HG03342 (cell line): ENCODE data around the gene DCDC2B.
"Not testable (repeated sequence)": the region's sequence is repeated elsewhere in the genome, so short reads cannot be mapped to it uniquely, and the experiment has no call there.

Source experiments
- ATAC-seq: cut with Tn5 transposase; IDR thresholded peaks from one replicate; pipeline ENCODE4 v1.9.1; 2021; ENCODE audit warnings: mild to moderate bottlenecking, moderate library complexity; ENCODE audit not compliant: unreplicated experiment

Gene DCDC2B

DNA sequence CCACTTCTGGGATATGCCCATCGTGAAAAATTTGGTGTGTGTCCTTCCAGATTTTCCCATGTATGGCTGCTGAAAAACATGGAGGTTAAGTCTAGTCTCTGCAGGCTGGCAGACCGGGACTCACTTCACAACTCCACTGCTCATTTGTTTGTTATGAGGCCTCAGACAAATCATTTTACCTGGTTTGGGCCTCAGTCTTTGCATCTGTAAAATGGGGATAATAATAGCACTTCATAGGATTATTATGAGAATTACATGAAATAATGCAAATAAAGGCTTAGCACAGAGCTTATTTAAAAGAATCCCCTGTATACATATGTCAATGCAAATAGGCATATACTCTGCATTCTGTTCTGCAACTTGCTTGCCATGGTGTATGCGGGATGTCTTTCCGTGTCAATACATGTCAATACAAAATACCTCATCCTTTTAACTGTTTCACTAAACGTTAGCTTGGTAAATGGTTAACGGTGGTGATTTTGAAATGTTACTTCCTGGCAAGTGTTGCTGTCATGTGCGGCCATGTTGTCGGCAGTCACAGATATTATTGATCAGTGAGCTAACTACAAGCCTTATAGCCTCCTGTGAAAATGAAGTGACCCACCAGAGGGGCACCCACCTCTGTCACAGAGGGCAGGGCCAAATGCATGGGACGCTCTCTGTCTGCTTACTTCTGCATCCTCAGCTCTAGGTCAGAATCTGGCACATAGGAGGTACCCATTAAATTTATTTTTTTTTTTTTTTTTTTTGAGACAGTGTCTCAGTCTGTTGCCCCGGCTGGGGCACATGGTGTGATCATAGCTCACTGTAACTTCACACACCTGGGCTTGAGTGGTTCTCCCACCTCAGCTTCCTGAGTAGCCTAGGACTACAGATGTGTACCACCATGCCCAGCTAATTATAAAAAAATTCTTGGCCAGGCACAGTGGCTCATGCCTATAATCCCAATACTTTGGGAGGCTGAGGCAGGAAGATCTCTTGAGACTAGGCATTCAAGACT, 46.5 kb downstream of the DCDC2B start:
- ATAC-seq, result no peak

DNA sequence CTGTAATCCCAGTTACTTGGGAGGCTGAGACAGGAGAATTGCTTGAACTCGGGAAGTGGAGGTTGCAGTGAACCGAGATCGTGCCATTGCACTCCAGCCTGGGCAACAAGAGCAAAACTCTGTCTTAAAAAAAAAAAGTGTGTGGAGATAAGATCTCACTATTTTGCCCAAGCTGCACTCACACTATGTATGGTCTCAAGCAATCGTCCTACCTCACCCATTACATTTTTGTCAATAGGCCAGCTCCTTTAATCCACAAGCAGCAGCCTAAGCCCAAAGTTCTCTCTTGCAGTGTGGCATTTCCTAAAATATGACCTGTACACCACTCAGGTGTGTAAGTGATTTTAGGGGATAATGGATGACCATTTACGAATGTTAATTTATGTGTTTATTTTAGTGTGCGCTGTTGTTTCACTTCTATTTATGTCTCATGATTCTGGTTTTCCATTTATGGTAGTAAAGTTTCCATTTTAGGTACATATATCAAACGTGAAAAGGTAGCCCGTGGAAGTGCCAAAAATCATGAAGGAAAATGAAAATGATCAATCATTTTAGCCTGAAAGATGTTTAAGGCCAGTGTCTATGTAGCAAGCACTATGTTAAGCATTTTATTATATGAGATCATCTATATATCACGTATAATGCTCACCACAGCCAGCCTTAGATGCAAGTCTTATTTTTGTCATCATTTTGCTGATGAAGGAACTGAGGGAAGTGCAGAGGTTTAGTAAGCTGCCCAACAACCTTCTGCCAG, 47.8 kb downstream of the DCDC2B start:
- ATAC-seq, result no peak

DNA sequence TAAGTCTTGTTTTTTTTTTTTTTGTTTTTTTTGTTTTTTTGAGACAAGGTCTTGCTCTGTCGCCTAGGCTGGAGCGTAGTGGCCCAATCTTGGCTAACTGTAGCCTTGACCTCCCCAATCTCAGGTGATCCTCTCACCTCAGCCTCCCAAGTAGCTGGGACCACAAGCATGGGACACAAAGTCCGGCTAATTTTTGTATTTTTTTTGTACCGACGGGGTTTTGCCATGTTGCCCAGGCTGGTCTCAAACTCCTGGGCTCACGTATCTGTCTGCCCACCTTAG, 48.3 kb downstream of the DCDC2B start:
- no peak for ATAC-seq

DNA sequence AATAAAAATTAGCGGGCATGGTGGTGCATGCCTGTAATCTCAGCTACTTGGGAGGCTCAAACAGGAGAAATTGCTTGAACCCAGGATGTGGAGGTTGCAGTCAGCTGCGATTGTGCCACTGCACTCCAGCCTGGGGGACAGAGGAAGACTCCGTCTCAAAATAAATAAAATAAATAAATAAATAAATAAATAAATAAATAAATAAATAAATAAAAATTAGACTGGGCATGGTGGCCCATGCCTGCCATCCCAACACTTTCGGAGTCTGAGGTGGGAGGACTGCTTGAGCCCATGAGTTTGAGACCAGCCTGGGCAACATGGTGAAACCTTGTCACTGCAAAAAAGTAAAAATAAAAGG, 54.3 kb downstream of the DCDC2B start:
- ATAC-seq, result not testable (repeated sequence)

DNA sequence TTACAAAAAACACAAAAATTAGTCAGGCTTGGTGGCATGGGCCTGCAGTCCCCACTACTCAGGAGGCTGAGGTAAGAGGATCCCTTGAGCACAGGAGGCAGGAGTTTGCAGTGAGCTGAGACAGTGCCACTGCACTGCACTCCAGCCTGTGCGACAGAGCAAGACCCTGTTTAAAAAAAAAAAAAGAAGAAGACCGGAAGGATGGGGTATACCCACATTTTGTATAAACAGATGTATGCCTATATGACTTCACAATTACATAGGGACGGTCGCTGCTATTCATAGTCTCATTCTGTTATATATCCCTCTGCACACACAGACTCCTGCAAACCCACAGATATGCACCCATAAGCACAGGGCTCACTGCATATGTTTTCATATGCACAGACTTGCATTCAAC, 54.9 kb downstream of the DCDC2B start:
- no peak for ATAC-seq
